Liver (tissue), 9 donors: ENCODE measurements around the gene INPP4B. TPM values are rescaled to one million over a fixed set of nuclear protein-coding genes. Genes with fewer than 3 reads are reported as not detected.

Source experiments
- DNase-seq: peaks from one replicate; pipeline ENCODE4 v3.0.0-alpha.2; 2017; ENCODE audit warnings: low spot score
- H3K27ac ChIP-seq, 2 donors: one replicate each; pipeline ENCODE4 v1.7.0; 2013; ENCODE audit warnings: inconsistent platforms in 2 of 2, low read length in 2 of 2, control low read depth in 1 of 2, low read depth in 1 of 2, mild to moderate bottlenecking in 1 of 2
- H3K27me3 ChIP-seq, 4 donors: one replicate each; pipeline versions ENCODE4 v1.6.1 to v1.7.0; 2013; ENCODE audit warnings: low read length in 3 of 4, inconsistent platforms in 1 of 4, mild to moderate bottlenecking in 1 of 4, moderate library complexity in 1 of 4; ENCODE audit not compliant: control insufficient read depth in 4 of 4, insufficient read depth in 4 of 4
- H3K36me3 ChIP-seq, 4 donors: one replicate each; pipeline versions ENCODE4 v1.6.1 to v1.7.0; 2013; ENCODE audit warnings: low read length in 3 of 4, mild to moderate bottlenecking in 3 of 4, low read depth in 1 of 4, moderate library complexity in 1 of 4; ENCODE audit not compliant: control insufficient read depth in 4 of 4, insufficient read depth in 3 of 4
- H3K4me1 ChIP-seq, 4 donors: one replicate each; pipeline versions ENCODE4 v1.6.1 to v1.7.0; 2013; ENCODE audit warnings: low read length in 3 of 4, mild to moderate bottlenecking in 3 of 4, moderate library complexity in 1 of 4; ENCODE audit not compliant: control insufficient read depth in 4 of 4, insufficient read depth in 4 of 4
- H3K4me3 ChIP-seq, 3 donors: one replicate each; pipeline versions ENCODE4 v1.6.1 to v1.7.0; 2013; ENCODE audit warnings: low read length in 3 of 3, control low read depth in 1 of 3, low read depth in 1 of 3, mild to moderate bottlenecking in 1 of 3
- H3K9ac ChIP-seq, 2 donors: one replicate each; pipeline ENCODE4 v1.7.0; 2013; ENCODE audit warnings: low read length in 2 of 2, mild to moderate bottlenecking in 2 of 2, moderate library complexity in 2 of 2, control low read depth in 1 of 2, low read depth in 1 of 2
- H3K9me3 ChIP-seq, 4 donors: one replicate each; pipeline versions ENCODE4 v1.6.1 to v1.7.0; 2013; ENCODE audit warnings: low read length in 3 of 4; ENCODE audit not compliant: control insufficient read depth in 4 of 4
- ATF3 ChIP-seq: IDR thresholded peaks from 2 replicates; pipeline ENCODE4 v1.6.1; 2016; ENCODE audit warnings: antibody characterized with exemption
- EGR1 ChIP-seq, 2 donors: IDR thresholded peaks; 2 replicates each; pipeline ENCODE4 v1.6.1; 2016 to 2018; ENCODE audit warnings: antibody characterized with exemption in 2 of 2, low read depth in 2 of 2
- FOXA1 ChIP-seq: IDR thresholded peaks from 2 replicates; pipeline ENCODE4 v1.6.1; 2016; ENCODE audit warnings: antibody characterized with exemption
- FOXA2 ChIP-seq: IDR thresholded peaks from 2 replicates; pipeline ENCODE4 v1.6.1; 2016; ENCODE audit warnings: antibody characterized with exemption
- JUND ChIP-seq, 2 donors: IDR thresholded peaks; 2 replicates each; pipeline ENCODE4 v1.6.1; 2016; ENCODE audit warnings: antibody characterized with exemption in 2 of 2
- MAX ChIP-seq: IDR thresholded peaks from 2 replicates; pipeline ENCODE4 v1.6.1; 2016; ENCODE audit warnings: antibody characterized with exemption
- NR2F2 ChIP-seq: IDR thresholded peaks from 2 replicates; pipeline ENCODE4 v1.6.1; 2016; ENCODE audit warnings: antibody characterized with exemption
- RAD21 ChIP-seq, 2 donors: IDR thresholded peaks; 2 replicates each; pipeline ENCODE4 v1.6.1; 2016; ENCODE audit warnings: antibody characterized with exemption in 2 of 2, mild to moderate bottlenecking in 2 of 2
- RXRA ChIP-seq, 2 donors: IDR thresholded peaks; 2 replicates each; pipeline ENCODE4 v1.6.1; 2017 to 2018; ENCODE audit warnings: antibody characterized with exemption in 2 of 2, mild to moderate bottlenecking in 1 of 2
- SP1 ChIP-seq: IDR thresholded peaks from 2 replicates; pipeline ENCODE4 v1.6.1; 2018; ENCODE audit warnings: antibody characterized with exemption, mild to moderate bottlenecking
- YY1 ChIP-seq: IDR thresholded peaks from 2 replicates; pipeline ENCODE4 v1.6.1; 2016; ENCODE audit warnings: antibody characterized with exemption, mild to moderate bottlenecking
- ZBTB33 ChIP-seq: IDR thresholded peaks from 2 replicates; pipeline ENCODE4 v1.6.1; 2016; ENCODE audit warnings: antibody characterized with exemption
- WGBS: extraction: QIAGEN DNeasy Blood & Tissue Kit; methylation state at CpG from one replicate; pipeline ENCODE4 v1.1.7; 2013; 5-methylcytosine and 5-hydroxymethylcytosine counted together
- polyA plus RNA-seq, 2 donors: library from polyadenylated mRNA; stranded (reverse) in 1 of 2; unstranded in 1 of 2; fragments of 200-250 nt in 1 of 2; fragments of >200 nt in 1 of 2; fragmentation: Nextera tagmentation in 1 of 2; extraction: Ambion mirVana in 1 of 2; gene quantifications; one replicate each; pipeline versions ENCODE4 v1.2.1 to v1.2.3, GENCODE V29; 2013 to 2015
- total RNA-seq, 2 donors: library from RNA; depleted of rRNA; stranded (reverse); fragments of >200 nt; gene quantifications; one replicate each; pipeline ENCODE4 v1.2.3, GENCODE V29; 2014
- TF ChIP-seq, protein P1 (sequence below): IDR thresholded peaks from 2 replicates; pipeline ENCODE4 v1.6.1; 2016; ENCODE audit warnings: antibody characterized with exemption, mild to moderate bottlenecking
- TF ChIP-seq, protein P2 (sequence below): fragments of 150-350 bp; IDR thresholded peaks from 2 replicates; pipeline ENCODE4 v1.5.1; 2017; ENCODE audit warnings: improper control_type of control experiment, low read depth, low read length; ENCODE audit not compliant: missing input control
- donor health status: healthy.
- donor health status: healthy.
- donor health status: healthy.
- donor health status: healthy.
- donor health status: healthy.

Gene INPP4B
- total and polyA plus RNA-seq, 4 donors, result 0.43 to 2.8 (median 1.6) TPM

DNA sequence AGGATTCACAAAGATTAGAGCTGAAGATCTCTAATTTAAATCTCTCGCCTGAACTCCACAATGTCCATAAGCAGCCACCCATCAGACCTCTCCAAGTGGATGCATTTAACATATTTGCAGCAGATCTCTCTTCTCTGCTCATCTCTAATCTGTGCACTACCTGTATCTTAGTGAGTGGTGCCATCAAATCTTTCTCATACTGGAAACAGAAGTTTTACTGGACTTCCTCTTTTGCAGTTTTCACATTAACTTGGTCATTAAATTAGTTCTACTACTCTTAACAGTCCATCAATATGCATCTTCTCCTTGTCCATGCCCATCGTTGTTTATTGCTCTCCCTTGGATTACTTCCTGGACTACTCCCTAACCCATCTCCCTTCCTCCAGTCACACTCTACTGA, 721.2 kb downstream of the INPP4B start:
- Histone ChIP-seq H3K4me1 (peaks cover 0 to 3% (median 0%) of the 10 kb centered on the region in 4 donors), H3K9me3 (no peaks in the 10 kb centered on the region), H3K9ac (no peak overlapping the region), H3K27ac (no peak overlapping the region), H3K36me3 (no peaks in the 10 kb centered on the region), H3K4me3 (no peak overlapping the region), H3K27me3 (no peaks in the 10 kb centered on the region)
- 68% methylated on average over 2 of the region's 2 CpGs for WGBS
- TF ChIP-seq EGR1 (IDR thresholded peaks at IDR 0.05; ENCODE audit: low read depth in 2 of 2) (no peak), RAD21 (IDR thresholded peaks at IDR 0.05) (no peak)
- no peak for DNase-seq

GRCh38 chr4:142121448-142122350, 724.4 kb downstream of the INPP4B start:
- WGBS, result 83% methylated on average over 9 of the region's 9 CpGs
- Histone ChIP-seq H3K4me3 (no peak overlapping the region), H3K9me3 (no peaks in the 10 kb centered on the region), H3K27ac (no peak overlapping the region), H3K36me3 (no peaks in the 10 kb centered on the region), H3K9ac (no peak overlapping the region), H3K4me1 (no peaks in the 10 kb centered on the region), H3K27me3 (no peaks in the 10 kb centered on the region)
- no peak for DNase-seq
- no peak for TF ChIP-seq EGR1 (IDR thresholded peaks at IDR 0.05; ENCODE audit: low read depth in 2 of 2)
- no peak for TF ChIP-seq ATF3
- TF ChIP-seq, protein P1, sequence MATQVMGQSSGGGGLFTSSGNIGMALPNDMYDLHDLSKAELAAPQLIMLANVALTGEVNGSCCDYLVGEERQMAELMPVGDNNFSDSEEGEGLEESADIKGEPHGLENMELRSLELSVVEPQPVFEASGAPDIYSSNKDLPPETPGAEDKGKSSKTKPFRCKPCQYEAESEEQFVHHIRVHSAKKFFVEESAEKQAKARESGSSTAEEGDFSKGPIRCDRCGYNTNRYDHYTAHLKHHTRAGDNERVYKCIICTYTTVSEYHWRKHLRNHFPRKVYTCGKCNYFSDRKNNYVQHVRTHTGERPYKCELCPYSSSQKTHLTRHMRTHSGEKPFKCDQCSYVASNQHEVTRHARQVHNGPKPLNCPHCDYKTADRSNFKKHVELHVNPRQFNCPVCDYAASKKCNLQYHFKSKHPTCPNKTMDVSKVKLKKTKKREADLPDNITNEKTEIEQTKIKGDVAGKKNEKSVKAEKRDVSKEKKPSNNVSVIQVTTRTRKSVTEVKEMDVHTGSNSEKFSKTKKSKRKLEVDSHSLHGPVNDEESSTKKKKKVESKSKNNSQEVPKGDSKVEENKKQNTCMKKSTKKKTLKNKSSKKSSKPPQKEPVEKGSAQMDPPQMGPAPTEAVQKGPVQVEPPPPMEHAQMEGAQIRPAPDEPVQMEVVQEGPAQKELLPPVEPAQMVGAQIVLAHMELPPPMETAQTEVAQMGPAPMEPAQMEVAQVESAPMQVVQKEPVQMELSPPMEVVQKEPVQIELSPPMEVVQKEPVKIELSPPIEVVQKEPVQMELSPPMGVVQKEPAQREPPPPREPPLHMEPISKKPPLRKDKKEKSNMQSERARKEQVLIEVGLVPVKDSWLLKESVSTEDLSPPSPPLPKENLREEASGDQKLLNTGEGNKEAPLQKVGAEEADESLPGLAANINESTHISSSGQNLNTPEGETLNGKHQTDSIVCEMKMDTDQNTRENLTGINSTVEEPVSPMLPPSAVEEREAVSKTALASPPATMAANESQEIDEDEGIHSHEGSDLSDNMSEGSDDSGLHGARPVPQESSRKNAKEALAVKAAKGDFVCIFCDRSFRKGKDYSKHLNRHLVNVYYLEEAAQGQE, result no peak
- TF ChIP-seq, protein P2, sequence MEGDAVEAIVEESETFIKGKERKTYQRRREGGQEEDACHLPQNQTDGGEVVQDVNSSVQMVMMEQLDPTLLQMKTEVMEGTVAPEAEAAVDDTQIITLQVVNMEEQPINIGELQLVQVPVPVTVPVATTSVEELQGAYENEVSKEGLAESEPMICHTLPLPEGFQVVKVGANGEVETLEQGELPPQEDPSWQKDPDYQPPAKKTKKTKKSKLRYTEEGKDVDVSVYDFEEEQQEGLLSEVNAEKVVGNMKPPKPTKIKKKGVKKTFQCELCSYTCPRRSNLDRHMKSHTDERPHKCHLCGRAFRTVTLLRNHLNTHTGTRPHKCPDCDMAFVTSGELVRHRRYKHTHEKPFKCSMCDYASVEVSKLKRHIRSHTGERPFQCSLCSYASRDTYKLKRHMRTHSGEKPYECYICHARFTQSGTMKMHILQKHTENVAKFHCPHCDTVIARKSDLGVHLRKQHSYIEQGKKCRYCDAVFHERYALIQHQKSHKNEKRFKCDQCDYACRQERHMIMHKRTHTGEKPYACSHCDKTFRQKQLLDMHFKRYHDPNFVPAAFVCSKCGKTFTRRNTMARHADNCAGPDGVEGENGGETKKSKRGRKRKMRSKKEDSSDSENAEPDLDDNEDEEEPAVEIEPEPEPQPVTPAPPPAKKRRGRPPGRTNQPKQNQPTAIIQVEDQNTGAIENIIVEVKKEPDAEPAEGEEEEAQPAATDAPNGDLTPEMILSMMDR, result no peak
- no peak for TF ChIP-seq YY1
- no peak for TF ChIP-seq SP1
- no peak for TF ChIP-seq ZBTB33
- no peak for TF ChIP-seq FOXA1
- no peak for TF ChIP-seq RAD21 (IDR thresholded peaks at IDR 0.05)
- TF ChIP-seq FOXA2, result no peak
- TF ChIP-seq NR2F2, result no peak
- no peak for TF ChIP-seq RXRA (IDR thresholded peaks at IDR 0.05)
- TF ChIP-seq MAX, result no peak
- TF ChIP-seq JUND (IDR thresholded peaks at IDR 0.05), result no peak
